H9 (cell line): ENCODE data around the gene APCDD1L. TPM values are rescaled to one million over a fixed set of nuclear protein-coding genes. Genes with fewer than 3 reads are reported as not detected.
A peak's percentile ranks its signal among the peaks of the same experiment; 100 is the strongest.

Experiments used
- DNase-seq: peaks from one replicate; pipeline ENCODE4 v3.0.0-alpha.2; 2017
- H2AFZ ChIP-seq: one replicate; pipeline ENCODE4 v1.6.1; 2013; ENCODE audit warnings: mild to moderate bottlenecking, low read length, control low read depth, moderate library complexity
- H2AK5ac ChIP-seq: 2 replicates; pipeline ENCODE4 v1.6.1; 2013; ENCODE audit warnings: low read length, control low read depth, mixed read lengths; ENCODE audit not compliant: insufficient read length
- H2BK120ac ChIP-seq: one replicate; pipeline ENCODE4 v1.6.1; 2013; ENCODE audit warnings: low read depth, mild to moderate bottlenecking, low read length, control low read depth, inconsistent platforms; ENCODE audit not compliant: poor library complexity, severe bottlenecking
- H2BK12ac ChIP-seq: 2 replicates; pipeline ENCODE4 v1.6.1; 2013; ENCODE audit warnings: low read length, control low read depth, mixed read lengths, low read depth; ENCODE audit not compliant: insufficient read length
- H2BK15ac ChIP-seq: 2 replicates; pipeline ENCODE4 v1.6.1; 2013; ENCODE audit warnings: low read depth, low read length, control low read depth
- H2BK20ac ChIP-seq: one replicate; pipeline ENCODE4 v1.6.1; 2013; ENCODE audit warnings: low read depth, mild to moderate bottlenecking, low read length, control low read depth, inconsistent platforms; ENCODE audit not compliant: poor library complexity, severe bottlenecking
- H2BK5ac ChIP-seq: 2 replicates; pipeline ENCODE4 v1.6.1; 2013; ENCODE audit warnings: low read length, control low read depth, mixed read lengths; ENCODE audit not compliant: insufficient read length
- H3K14ac ChIP-seq: 2 replicates; pipeline ENCODE4 v1.6.1; 2013; ENCODE audit warnings: low read length, control low read depth; ENCODE audit not compliant: insufficient read depth
- H3K18ac ChIP-seq: 2 replicates; pipeline ENCODE4 v1.6.1; 2013; ENCODE audit warnings: low read depth, mild to moderate bottlenecking, mixed read lengths, low read length, control low read depth; ENCODE audit not compliant: insufficient read length
- H3K23ac ChIP-seq: 2 replicates; pipeline ENCODE4 v1.6.1; 2013; ENCODE audit warnings: low read length, control low read depth, mixed read lengths, low read depth; ENCODE audit not compliant: insufficient read length
- H3K23me2 ChIP-seq: 2 replicates; pipeline ENCODE4 v1.6.1; 2013; ENCODE audit warnings: low read depth, mild to moderate bottlenecking, mixed read lengths, low read length, control low read depth; ENCODE audit not compliant: insufficient read length, poor library complexity, severe bottlenecking
- H3K27ac ChIP-seq: 2 replicates; pipeline ENCODE4 v1.5.1; 2013; ENCODE audit warnings: low read length, control low read depth, mixed read lengths, low read depth; ENCODE audit not compliant: insufficient read length
- H3K27me3 ChIP-seq: 2 replicates; pipeline ENCODE4 v1.6.1; 2013; ENCODE audit warnings: low read length, control low read depth, inconsistent platforms; ENCODE audit not compliant: insufficient read depth
- H3K4ac ChIP-seq: 2 replicates; pipeline ENCODE4 v1.6.1; 2013; ENCODE audit warnings: low read depth, mild to moderate bottlenecking, control low read depth, inconsistent platforms, low read length, moderate library complexity
- H3K4me1 ChIP-seq: 2 replicates; pipeline ENCODE4 v1.6.1; 2013; ENCODE audit warnings: low read length, control low read depth, inconsistent platforms; ENCODE audit not compliant: insufficient read depth
- H3K4me2 ChIP-seq: 2 replicates; pipeline ENCODE4 v1.6.1; 2013; ENCODE audit warnings: low read length, control low read depth, mixed read lengths; ENCODE audit not compliant: insufficient read length, insufficient read depth
- H3K56ac ChIP-seq: 2 replicates; pipeline ENCODE4 v1.6.1; 2013; ENCODE audit warnings: low read depth, mild to moderate bottlenecking, mixed read lengths, low read length, control low read depth; ENCODE audit not compliant: insufficient read length
- H3K79me1 ChIP-seq: 2 replicates; pipeline ENCODE4 v1.6.1; 2013; ENCODE audit warnings: low read depth, mild to moderate bottlenecking, moderate library complexity, low read length, control low read depth, inconsistent platforms; ENCODE audit not compliant: insufficient read depth, poor library complexity, severe bottlenecking
- H3K79me2 ChIP-seq: 2 replicates; pipeline ENCODE4 v1.6.1; 2013; ENCODE audit warnings: low read length, control low read depth, inconsistent platforms; ENCODE audit not compliant: insufficient read depth
- H3K9ac ChIP-seq: 2 replicates; pipeline ENCODE4 v1.6.1; 2013; ENCODE audit warnings: low read length, control low read depth, mixed read lengths; ENCODE audit not compliant: insufficient read length; ENCODE audit errors: extremely low read depth
- H3K9me3 ChIP-seq: one replicate; pipeline ENCODE4 v1.6.1; 2013; ENCODE audit warnings: low read depth, low read length, inconsistent platforms; ENCODE audit not compliant: control insufficient read depth
- H3T11ph ChIP-seq: one replicate; pipeline ENCODE4 v1.6.1; 2013; ENCODE audit warnings: mild to moderate bottlenecking, low read length, control low read depth, inconsistent platforms
- H4K20me1 ChIP-seq: one replicate; pipeline ENCODE4 v1.6.1; 2013; ENCODE audit not compliant: control insufficient read depth, insufficient read length, insufficient read depth
- H4K5ac ChIP-seq: 2 replicates; pipeline ENCODE4 v1.6.1; 2013; ENCODE audit warnings: low read depth, mild to moderate bottlenecking, mixed read lengths, low read length, control low read depth; ENCODE audit not compliant: insufficient read length
- H4K8ac ChIP-seq: replicated peaks from 2 replicates; pipeline ENCODE4 v1.6.1; 2013; ENCODE audit warnings: low read length, control low read depth, mixed read lengths, low read depth; ENCODE audit not compliant: insufficient read length
- H4K91ac ChIP-seq: 2 replicates; pipeline ENCODE4 v1.6.1; 2013; ENCODE audit warnings: low read depth, mild to moderate bottlenecking, moderate library complexity, mixed read lengths, low read length, control low read depth; ENCODE audit not compliant: insufficient read length
- H3K27ac Mint-ChIP-seq, 3 experiments: 2 replicates in 2 of 3; 3 replicates in 1 of 3; pipeline ENCODE4 v1.8.0; 2020 to 2021; ENCODE audit warnings: mixed read lengths in 3 of 3, mild to moderate bottlenecking in 1 of 3, moderate library complexity in 1 of 3
- H3K27me3 Mint-ChIP-seq: 2 replicates; pipeline ENCODE4 v1.8.0; 2021; ENCODE audit warnings: low read depth, mild to moderate bottlenecking, moderate library complexity, mixed read lengths
- H3K36me3 Mint-ChIP-seq, 3 experiments: 2 replicates in 2 of 3; 3 replicates in 1 of 3; pipeline ENCODE4 v1.8.0; 2020 to 2021; ENCODE audit warnings: low read depth in 3 of 3, mixed read lengths in 3 of 3; ENCODE audit not compliant: insufficient read depth in 1 of 3
- H3K4me1 Mint-ChIP-seq, 2 experiments: 2 replicates each; pipeline ENCODE4 v1.8.0; 2020; ENCODE audit warnings: mixed read lengths in 2 of 2
- H3K4me3 Mint-ChIP-seq, 2 experiments: 2 replicates in 1 of 2; 3 replicates in 1 of 2; pipeline ENCODE4 v1.8.0; 2020 to 2021; ENCODE audit warnings: mild to moderate bottlenecking in 2 of 2, mixed read lengths in 2 of 2, moderate library complexity in 1 of 2
- H3K9me3 Mint-ChIP-seq, 2 experiments: 2 replicates in 1 of 2; 3 replicates in 1 of 2; pipeline ENCODE4 v1.8.0; 2020; ENCODE audit warnings: mild to moderate bottlenecking in 2 of 2, mixed read lengths in 2 of 2, moderate library complexity in 1 of 2
- WGBS: extraction: QIAGEN DNeasy Blood & Tissue Kit; methylation state at CpG from one replicate; pipeline ENCODE4 v1.1.7; 2013; ENCODE audit warnings: missing lambda C conversion rate, low lambda C conversion rate, mixed read lengths; ENCODE audit not compliant: insufficient read length; ENCODE audit errors: extremely low coverage; 5-methylcytosine and 5-hydroxymethylcytosine counted together
- total RNA-seq: library from RNA; stranded (reverse); gene quantifications from 2 replicates; pipeline ENCODE4 v1.2.1, GENCODE V29; 2021
- TF ChIP-seq, protein P1 (sequence below): fragments of 200-600 bp; sonication (generic); conservative IDR thresholded peaks from 3 replicates; pipeline ENCODE4 v1.8.0; 2021; ENCODE audit warnings: antibody characterized with exemption, mild to moderate bottlenecking

Gene APCDD1L
- total RNA-seq, 1 experiment from 2014 or later, result 0.68 TPM

DNA sequence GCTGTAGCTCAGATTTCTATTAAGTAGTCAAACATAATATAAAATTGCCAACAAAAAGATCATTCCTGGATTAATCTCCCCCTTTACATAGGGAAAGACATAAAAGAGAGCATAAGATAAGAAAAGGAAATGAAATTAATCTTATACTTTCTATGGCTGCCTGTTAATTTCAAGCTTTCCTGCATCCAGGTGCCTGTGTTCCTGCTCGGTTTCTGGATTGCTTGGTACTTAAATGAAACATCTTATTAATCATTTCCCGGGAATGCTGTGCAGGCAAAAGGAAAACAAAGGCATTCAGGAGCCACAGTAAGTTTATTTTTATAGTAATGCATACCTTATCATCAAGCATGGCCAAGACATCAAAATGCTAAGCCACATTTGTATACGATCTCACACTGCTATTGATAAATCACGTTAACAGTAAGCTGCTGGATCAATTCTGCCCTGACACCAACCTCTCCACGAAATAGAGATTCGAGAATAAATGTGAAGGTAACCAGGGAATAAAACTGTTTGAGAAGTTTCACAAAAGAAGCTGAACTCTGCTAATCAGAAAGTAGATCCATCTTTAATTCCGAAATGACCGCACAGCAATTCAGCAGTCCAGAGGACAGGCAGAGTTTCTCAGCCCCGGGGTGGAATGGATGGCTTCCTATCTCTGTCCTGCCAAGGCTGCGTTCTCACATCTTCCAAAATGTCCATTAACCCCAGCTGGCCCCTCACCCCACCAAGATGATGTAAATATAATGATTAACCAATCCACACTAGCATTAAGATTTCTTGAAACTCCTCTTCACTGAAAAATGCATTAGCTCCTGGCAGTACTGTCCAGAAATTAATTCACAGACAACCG lies 32.6 kb upstream of the APCDD1L start:
- Histone ChIP-seq H4K8ac (no peak overlapping the region), H3K4me1 (no peaks in the 10 kb centered on the region), H2BK12ac (no peak overlapping the region), H3K23ac (no peak overlapping the region), H3K56ac (no peak overlapping the region), H3K23me2 (no peaks in the 10 kb centered on the region), H3T11ph (no peak overlapping the region), H3K79me2 (no peaks in the 10 kb centered on the region), H3K9ac (no peak overlapping the region), H3K27ac (no peak overlapping the region), H3K79me1 (no peaks in the 10 kb centered on the region), H2BK15ac (no peak overlapping the region), H4K91ac (no peak overlapping the region), H4K5ac (no peak overlapping the region), H2AK5ac (no peak overlapping the region), H3K4me2 (no peak overlapping the region), H3K9me3 (no peaks in the 10 kb centered on the region), H2BK5ac (no peak overlapping the region), H3K18ac (no peak overlapping the region), H2AFZ (no peak overlapping the region), H3K14ac (no peak overlapping the region), H4K20me1 (no peaks in the 10 kb centered on the region), H2BK20ac (no peak overlapping the region), H3K27me3 (no peaks in the 10 kb centered on the region; the same call in 1 of the 2 replicates), H2BK120ac (no peak overlapping the region), H3K4ac (no peak overlapping the region)
- no peak overlapping the region for H3K4me3 Mint-ChIP-seq
- peaks cover 14 to 20% of the 10 kb centered on the region in 2 experiments for H3K4me1 Mint-ChIP-seq
- H3K27me3 Mint-ChIP-seq, result peaks cover 10% of the 10 kb centered on the region
- peak overlapping the region in 1 of 3 experiments; percentile 7; a peak in 1 of 7 replicates for H3K27ac Mint-ChIP-seq
- peaks cover 0 to 8% of the 10 kb centered on the region in 2 experiments; a peak in 2 of 5 replicates for H3K9me3 Mint-ChIP-seq
- peak; percentile 8 for DNase-seq
- TF ChIP-seq, protein P1, sequence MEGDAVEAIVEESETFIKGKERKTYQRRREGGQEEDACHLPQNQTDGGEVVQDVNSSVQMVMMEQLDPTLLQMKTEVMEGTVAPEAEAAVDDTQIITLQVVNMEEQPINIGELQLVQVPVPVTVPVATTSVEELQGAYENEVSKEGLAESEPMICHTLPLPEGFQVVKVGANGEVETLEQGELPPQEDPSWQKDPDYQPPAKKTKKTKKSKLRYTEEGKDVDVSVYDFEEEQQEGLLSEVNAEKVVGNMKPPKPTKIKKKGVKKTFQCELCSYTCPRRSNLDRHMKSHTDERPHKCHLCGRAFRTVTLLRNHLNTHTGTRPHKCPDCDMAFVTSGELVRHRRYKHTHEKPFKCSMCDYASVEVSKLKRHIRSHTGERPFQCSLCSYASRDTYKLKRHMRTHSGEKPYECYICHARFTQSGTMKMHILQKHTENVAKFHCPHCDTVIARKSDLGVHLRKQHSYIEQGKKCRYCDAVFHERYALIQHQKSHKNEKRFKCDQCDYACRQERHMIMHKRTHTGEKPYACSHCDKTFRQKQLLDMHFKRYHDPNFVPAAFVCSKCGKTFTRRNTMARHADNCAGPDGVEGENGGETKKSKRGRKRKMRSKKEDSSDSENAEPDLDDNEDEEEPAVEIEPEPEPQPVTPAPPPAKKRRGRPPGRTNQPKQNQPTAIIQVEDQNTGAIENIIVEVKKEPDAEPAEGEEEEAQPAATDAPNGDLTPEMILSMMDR, result no peak
- WGBS, result no CpG with 5 or more reads among the region's 11 CpGs
- no peaks in the 10 kb centered on the region for H3K36me3 Mint-ChIP-seq
